ENCODE measurements around the gene CSMD2.

DNA sequence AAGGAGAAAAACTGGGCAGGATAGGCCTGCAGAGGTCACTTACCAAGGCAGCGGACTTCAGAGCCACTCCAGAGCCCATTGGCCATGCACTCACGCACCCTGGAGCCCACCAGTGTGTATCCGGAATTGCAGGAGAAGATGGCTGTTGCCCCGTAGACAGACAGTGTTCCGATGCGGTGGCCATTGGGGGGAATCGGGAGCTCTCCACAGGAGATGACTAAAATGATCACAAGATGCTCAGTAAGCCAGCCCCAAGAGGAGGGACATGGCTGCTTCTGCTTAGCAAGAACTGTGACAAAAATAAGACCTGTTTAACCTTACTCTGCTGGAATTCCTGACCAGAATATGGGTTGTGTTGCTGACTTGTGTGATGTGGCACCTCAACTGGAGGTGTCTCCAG, 595.7 kb downstream of the CSMD2 start:
- TF ChIP-seq, protein P1, sequence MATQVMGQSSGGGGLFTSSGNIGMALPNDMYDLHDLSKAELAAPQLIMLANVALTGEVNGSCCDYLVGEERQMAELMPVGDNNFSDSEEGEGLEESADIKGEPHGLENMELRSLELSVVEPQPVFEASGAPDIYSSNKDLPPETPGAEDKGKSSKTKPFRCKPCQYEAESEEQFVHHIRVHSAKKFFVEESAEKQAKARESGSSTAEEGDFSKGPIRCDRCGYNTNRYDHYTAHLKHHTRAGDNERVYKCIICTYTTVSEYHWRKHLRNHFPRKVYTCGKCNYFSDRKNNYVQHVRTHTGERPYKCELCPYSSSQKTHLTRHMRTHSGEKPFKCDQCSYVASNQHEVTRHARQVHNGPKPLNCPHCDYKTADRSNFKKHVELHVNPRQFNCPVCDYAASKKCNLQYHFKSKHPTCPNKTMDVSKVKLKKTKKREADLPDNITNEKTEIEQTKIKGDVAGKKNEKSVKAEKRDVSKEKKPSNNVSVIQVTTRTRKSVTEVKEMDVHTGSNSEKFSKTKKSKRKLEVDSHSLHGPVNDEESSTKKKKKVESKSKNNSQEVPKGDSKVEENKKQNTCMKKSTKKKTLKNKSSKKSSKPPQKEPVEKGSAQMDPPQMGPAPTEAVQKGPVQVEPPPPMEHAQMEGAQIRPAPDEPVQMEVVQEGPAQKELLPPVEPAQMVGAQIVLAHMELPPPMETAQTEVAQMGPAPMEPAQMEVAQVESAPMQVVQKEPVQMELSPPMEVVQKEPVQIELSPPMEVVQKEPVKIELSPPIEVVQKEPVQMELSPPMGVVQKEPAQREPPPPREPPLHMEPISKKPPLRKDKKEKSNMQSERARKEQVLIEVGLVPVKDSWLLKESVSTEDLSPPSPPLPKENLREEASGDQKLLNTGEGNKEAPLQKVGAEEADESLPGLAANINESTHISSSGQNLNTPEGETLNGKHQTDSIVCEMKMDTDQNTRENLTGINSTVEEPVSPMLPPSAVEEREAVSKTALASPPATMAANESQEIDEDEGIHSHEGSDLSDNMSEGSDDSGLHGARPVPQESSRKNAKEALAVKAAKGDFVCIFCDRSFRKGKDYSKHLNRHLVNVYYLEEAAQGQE (IDR thresholded peaks at IDR 0.05; ENCODE audit: low read depth) = no peak
- TF ChIP-seq CREB1 (IDR thresholded peaks at IDR 0.05; ENCODE audit: low read depth) (no peak), TEAD4 (IDR thresholded peaks at IDR 0.05) (no peak), FOXM1 (IDR thresholded peaks at IDR 0.05; ENCODE audit: borderline replicate concordance, low read depth) (no peak), USF1 (IDR thresholded peaks at IDR 0.05) (no peak), CEBPB (IDR thresholded peaks at IDR 0.05) (no peak), TCF12 (IDR thresholded peaks at IDR 0.05; ENCODE audit: low read depth) (no peak), EP300 (IDR thresholded peaks at IDR 0.05; ENCODE audit: borderline replicate concordance) (no peak), NFIC (IDR thresholded peaks at IDR 0.05) (no peak), YY1 (IDR thresholded peaks at IDR 0.05; ENCODE audit: low read depth) (no peak)
- TF ChIP-seq, protein P2, sequence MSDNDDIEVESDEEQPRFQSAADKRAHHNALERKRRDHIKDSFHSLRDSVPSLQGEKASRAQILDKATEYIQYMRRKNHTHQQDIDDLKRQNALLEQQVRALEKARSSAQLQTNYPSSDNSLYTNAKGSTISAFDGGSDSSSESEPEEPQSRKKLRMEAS (IDR thresholded peaks at IDR 0.05) = no peak
